Measurements from ENCODE around the gene GUK1.

The GUK1 gene

GRCh38 chr1:228139931-228140723 lies at the start of gene GUK1:
GUK1 (plus strand) TSS chr1:228140279; CDS start chr1:228140303, 24 bp downstream.
- peak; percentile 100 for DNase-seq (ENCODE audit: low read depth in 2 of 2)

- no peak for DNase-seq (ENCODE audit: low read depth in 2 of 2)
These were observed 49.4 kb upstream of the GUK1 start for GRCh38 chr1:228090613-228091081.

GRCh38 chr1:228091084-228091483 lies 49.0 kb upstream of the GUK1 start:
- no peak for DNase-seq (ENCODE audit: low read depth in 2 of 2)

GRCh38 chr1:228092342-228093049 lies 47.6 kb upstream of the GUK1 start:
- no peak for DNase-seq (ENCODE audit: low read depth in 2 of 2)

- no peak for DNase-seq (ENCODE audit: low read depth in 2 of 2)
These were observed 46.8 kb upstream of the GUK1 start for GRCh38 chr1:228093050-228093906.

- DNase-seq (ENCODE audit: low read depth in 2 of 2), result no peak
These were observed 45.6 kb upstream of the GUK1 start for GRCh38 chr1:228094432-228095016.

- no peak for DNase-seq (ENCODE audit: low read depth in 2 of 2)
These were observed 44.9 kb upstream of the GUK1 start for GRCh38 chr1:228095161-228095560.

- no peak for DNase-seq (ENCODE audit: low read depth in 2 of 2)
These were observed 44.1 kb upstream of the GUK1 start for GRCh38 chr1:228095938-228096337.

- DNase-seq (ENCODE audit: low read depth in 2 of 2), result no peak
These were observed 43.4 kb upstream of the GUK1 start for GRCh38 chr1:228096416-228097332.

GRCh38 chr1:228097333-228098081 lies 42.6 kb upstream of the GUK1 start:
- DNase-seq (ENCODE audit: low read depth in 2 of 2), result no peak

- DNase-seq (ENCODE audit: low read depth in 2 of 2), result no peak
These were observed 41.7 kb upstream of the GUK1 start for GRCh38 chr1:228098323-228098931.

GRCh38 chr1:228099331-228099732 lies 40.7 kb upstream of the GUK1 start:
- DNase-seq (ENCODE audit: low read depth in 2 of 2), result no peak

GRCh38 chr1:228100822-228101613 lies 39.1 kb upstream of the GUK1 start:
- no peak for DNase-seq (ENCODE audit: low read depth in 2 of 2)

- no peak for DNase-seq (ENCODE audit: low read depth in 2 of 2)
These were observed 38.5 kb upstream of the GUK1 start for GRCh38 chr1:228101614-228101993.

GRCh38 chr1:228101994-228102790 lies 37.9 kb upstream of the GUK1 start:
- no peak for DNase-seq (ENCODE audit: low read depth in 2 of 2)

- peak; percentile 84 to 85 for DNase-seq (ENCODE audit: low read depth in 2 of 2)
These were observed 37.1 kb upstream of the GUK1 start, which contains the start of gene C1orf35 for GRCh38 chr1:228102791-228103620. C1orf35 (minus strand) TSS chr1:228103325; CDS start chr1:228103227, 98 bp downstream.
